Measurements from ENCODE around the gene ASMT.

DNA sequence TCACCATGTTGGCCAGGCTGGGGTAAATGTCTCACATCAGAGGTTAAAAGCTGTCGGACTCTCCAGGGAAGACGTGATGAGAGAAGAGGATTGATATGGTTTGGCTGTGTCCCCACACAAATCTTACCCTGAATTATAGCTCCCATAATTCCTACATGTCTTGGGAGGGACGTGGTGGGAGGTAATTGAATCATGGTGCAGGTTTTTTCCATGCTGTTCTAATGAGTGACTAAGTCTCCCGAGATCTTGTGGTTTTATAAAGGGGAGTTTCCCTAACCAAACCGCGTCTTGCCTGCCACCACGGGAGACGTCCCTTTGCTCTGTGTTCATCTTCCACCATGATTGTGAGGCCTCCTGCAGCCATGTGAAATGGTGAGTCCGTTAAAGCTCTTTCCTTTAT lies 64.4 kb downstream of the ASMT start:
- TF ChIP-seq POLR2A (IDR thresholded peaks at IDR 0.05; ENCODE audit: low read depth, low read length) (no peak), RFX5 (IDR thresholded peaks at IDR 0.05; ENCODE audit: low read depth, low read length) (no peak), CEBPB (IDR thresholded peaks at IDR 0.05; ENCODE audit: low read depth, low read length) (no peak), BHLHE40 (IDR thresholded peaks at IDR 0.05; ENCODE audit: low read depth, low read length) (no peak), RAD21 (IDR thresholded peaks at IDR 0.05; ENCODE audit: low read length) (no peak), FOS (IDR thresholded peaks at IDR 0.05; ENCODE audit: low read depth, low read length) (no peak), CHD1 (IDR thresholded peaks at IDR 0.05; ENCODE audit: low read depth, low read length) (no peak), SMC3 (IDR thresholded peaks at IDR 0.05; ENCODE audit: low read depth, low read length) (no peak), RCOR1 (IDR thresholded peaks at IDR 0.05; ENCODE audit: insufficient replicate concordance, low read length) (no peak), MAZ (IDR thresholded peaks at IDR 0.05; ENCODE audit: borderline replicate concordance, low read depth, low read length) (no peak), MAFK (IDR thresholded peaks at IDR 0.05; ENCODE audit: low read depth, low read length) (no peak)
- TF ChIP-seq, protein P1, sequence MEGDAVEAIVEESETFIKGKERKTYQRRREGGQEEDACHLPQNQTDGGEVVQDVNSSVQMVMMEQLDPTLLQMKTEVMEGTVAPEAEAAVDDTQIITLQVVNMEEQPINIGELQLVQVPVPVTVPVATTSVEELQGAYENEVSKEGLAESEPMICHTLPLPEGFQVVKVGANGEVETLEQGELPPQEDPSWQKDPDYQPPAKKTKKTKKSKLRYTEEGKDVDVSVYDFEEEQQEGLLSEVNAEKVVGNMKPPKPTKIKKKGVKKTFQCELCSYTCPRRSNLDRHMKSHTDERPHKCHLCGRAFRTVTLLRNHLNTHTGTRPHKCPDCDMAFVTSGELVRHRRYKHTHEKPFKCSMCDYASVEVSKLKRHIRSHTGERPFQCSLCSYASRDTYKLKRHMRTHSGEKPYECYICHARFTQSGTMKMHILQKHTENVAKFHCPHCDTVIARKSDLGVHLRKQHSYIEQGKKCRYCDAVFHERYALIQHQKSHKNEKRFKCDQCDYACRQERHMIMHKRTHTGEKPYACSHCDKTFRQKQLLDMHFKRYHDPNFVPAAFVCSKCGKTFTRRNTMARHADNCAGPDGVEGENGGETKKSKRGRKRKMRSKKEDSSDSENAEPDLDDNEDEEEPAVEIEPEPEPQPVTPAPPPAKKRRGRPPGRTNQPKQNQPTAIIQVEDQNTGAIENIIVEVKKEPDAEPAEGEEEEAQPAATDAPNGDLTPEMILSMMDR (conservative IDR thresholded peaks at IDR 0.05; ENCODE audit: low read depth, low read length), result no peak
- TF ChIP-seq, protein P2, sequence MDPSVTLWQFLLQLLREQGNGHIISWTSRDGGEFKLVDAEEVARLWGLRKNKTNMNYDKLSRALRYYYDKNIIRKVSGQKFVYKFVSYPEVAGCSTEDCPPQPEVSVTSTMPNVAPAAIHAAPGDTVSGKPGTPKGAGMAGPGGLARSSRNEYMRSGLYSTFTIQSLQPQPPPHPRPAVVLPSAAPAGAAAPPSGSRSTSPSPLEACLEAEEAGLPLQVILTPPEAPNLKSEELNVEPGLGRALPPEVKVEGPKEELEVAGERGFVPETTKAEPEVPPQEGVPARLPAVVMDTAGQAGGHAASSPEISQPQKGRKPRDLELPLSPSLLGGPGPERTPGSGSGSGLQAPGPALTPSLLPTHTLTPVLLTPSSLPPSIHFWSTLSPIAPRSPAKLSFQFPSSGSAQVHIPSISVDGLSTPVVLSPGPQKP (IDR thresholded peaks at IDR 0.05; ENCODE audit: borderline replicate concordance, low read depth, low read length), result no peak
- TF ChIP-seq, protein P3, sequence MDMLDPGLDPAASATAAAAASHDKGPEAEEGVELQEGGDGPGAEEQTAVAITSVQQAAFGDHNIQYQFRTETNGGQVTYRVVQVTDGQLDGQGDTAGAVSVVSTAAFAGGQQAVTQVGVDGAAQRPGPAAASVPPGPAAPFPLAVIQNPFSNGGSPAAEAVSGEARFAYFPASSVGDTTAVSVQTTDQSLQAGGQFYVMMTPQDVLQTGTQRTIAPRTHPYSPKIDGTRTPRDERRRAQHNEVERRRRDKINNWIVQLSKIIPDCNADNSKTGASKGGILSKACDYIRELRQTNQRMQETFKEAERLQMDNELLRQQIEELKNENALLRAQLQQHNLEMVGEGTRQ (IDR thresholded peaks at IDR 0.05; ENCODE audit: low read depth, low read length), result no peak

Data from IMR-90 (cell line).